Measurements from ENCODE around the gene RSPH3. TPM values are rescaled to one million over a fixed set of nuclear protein-coding genes. Genes with fewer than 3 reads are reported as not detected.

RSPH3 gene
- total RNA-seq, 2 experiments from 2014 or later: 0.59 to 1.1 TPM

DNA sequence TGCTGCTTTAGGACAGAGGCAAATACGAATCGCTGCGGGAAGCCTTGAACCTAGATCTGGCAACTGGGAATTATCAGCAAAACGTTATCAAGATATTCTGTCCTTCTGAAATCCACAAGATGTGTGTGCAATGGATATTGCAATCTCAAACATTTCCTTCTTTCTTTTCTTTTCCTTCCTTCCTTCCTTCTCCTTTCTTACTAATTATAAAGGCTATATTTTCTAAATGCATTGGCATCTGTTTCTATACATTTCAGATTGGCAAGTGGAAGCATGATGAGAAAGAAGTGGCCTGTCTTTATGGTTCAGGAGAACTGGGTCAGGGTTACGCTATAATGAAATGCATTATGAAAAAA lies 42.8 kb upstream of the RSPH3 start:
- H3K27ac Mint-ChIP-seq: peak overlapping the region; percentile 91
- no peaks in the 10 kb centered on the region for H3K9me3 Mint-ChIP-seq
- H3K27me3 Mint-ChIP-seq: no peaks in the 10 kb centered on the region
- peak overlapping the region; percentile 81 to 91 for H3K27ac ChIP-seq (ENCODE audit: low read depth in 1 of 2, low read length in 2 of 2)
- no peaks in the 10 kb centered on the region for H3K27me3 ChIP-seq (ENCODE audit: control insufficient read depth in 1 of 2, insufficient read depth in 2 of 2, low read length in 2 of 2)
- ChIA-PET POLR2A (interaction anchor here (0.8 to 7.3 kb wide), 15 partner anchors 10 to 398 kb away, joined by 3 to 146 read pairs (median 12); partner anchors contain the start of genes DYNLT1 and RSPH3), CTCF (interaction anchor here (0.6 to 4.6 kb wide), 17 partner anchors 10 to 394 kb away, joined by 3 to 72 read pairs (median 6); partner anchors contain the start of gene RSPH3)
- TF ChIP-seq, protein P1, sequence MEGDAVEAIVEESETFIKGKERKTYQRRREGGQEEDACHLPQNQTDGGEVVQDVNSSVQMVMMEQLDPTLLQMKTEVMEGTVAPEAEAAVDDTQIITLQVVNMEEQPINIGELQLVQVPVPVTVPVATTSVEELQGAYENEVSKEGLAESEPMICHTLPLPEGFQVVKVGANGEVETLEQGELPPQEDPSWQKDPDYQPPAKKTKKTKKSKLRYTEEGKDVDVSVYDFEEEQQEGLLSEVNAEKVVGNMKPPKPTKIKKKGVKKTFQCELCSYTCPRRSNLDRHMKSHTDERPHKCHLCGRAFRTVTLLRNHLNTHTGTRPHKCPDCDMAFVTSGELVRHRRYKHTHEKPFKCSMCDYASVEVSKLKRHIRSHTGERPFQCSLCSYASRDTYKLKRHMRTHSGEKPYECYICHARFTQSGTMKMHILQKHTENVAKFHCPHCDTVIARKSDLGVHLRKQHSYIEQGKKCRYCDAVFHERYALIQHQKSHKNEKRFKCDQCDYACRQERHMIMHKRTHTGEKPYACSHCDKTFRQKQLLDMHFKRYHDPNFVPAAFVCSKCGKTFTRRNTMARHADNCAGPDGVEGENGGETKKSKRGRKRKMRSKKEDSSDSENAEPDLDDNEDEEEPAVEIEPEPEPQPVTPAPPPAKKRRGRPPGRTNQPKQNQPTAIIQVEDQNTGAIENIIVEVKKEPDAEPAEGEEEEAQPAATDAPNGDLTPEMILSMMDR (IDR thresholded peaks at IDR 0.05): peak; percentile 74
- H3K4me3 ChIP-seq (ENCODE audit: low read length): peak overlapping the region; percentile 88
- H3K4me3 Mint-ChIP-seq: peak overlapping the region; percentile 97
- peaks cover 63% of the 10 kb centered on the region for H3K4me1 ChIP-seq (ENCODE audit: insufficient read depth, low read length)
- H3K36me3 ChIP-seq (ENCODE audit: insufficient read depth, low read length): peaks cover 63% of the 10 kb centered on the region
- no peaks in the 10 kb centered on the region for H3K9me3 ChIP-seq (ENCODE audit: control insufficient read depth in 1 of 2, insufficient read depth in 1 of 2, low read length in 2 of 2)
- DNase-seq: no peak
- intact Hi-C loops (cut with DNase I, micrococcal nuclease): loop anchor here in 1 of 2 experiments (1.0 to 5.0 kb wide), 4 partner anchors 36 to 91 kb away; no protein-coding TSS in a partner anchor
- H3K36me3 Mint-ChIP-seq (ENCODE audit: low read depth): peaks cover 71% of the 10 kb centered on the region
- no peak for ATAC-seq (ENCODE audit: poor library complexity)
- peaks cover 76% of the 10 kb centered on the region for H3K4me1 Mint-ChIP-seq (ENCODE audit: low read depth)

DNA sequence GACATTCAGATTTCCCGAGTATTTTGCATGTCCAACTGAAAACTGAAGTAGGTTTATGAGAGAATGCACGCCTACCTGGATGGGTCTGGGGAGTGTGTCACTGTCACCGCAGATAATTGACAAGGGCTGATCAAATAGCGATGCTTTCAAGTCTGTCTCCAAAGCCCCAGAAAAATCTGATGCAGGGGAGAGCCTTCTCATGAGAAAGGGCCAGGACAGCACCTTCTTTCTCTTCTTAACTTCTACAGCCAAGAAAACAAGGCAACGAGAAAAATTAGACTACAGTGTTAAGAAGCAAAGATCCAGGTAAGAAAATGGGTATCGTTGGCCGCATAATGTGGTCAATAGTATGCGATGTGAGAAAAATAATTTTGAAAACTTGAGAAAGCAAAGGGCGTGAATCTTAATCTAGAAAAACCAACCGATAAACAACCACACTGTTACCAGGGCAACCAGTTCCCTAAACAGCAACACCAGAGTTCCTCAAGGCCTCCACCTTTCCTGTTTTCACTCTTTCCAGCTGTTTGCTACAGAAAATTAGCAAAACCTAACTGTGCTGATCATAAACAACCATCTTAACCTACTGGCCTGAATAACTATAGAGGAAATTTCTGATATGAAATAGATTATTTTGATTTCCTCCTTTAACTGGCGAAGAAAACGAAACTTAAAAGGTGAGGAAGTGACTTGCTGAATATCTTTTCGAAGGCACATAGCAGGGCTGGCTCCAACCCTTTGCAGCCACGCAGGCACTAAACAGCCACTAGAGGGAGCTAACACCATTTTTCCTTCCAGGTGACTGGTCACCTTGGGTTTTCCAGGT lies 42.2 kb upstream of the RSPH3 start:
- H3K9me3 ChIP-seq (ENCODE audit: control insufficient read depth in 1 of 2, insufficient read depth in 1 of 2, low read length in 2 of 2): no peaks in the 10 kb centered on the region
- Mint-ChIP-seq H3K27ac (peak overlapping the region; percentile 91), H3K4me3 (peak overlapping the region; percentile 97), H3K4me1 (ENCODE audit: low read depth) (peaks cover 76% of the 10 kb centered on the region), H3K9me3 (no peaks in the 10 kb centered on the region), H3K27me3 (no peaks in the 10 kb centered on the region), H3K36me3 (ENCODE audit: low read depth) (peaks cover 77% of the 10 kb centered on the region)
- TF ChIP-seq, protein P1 (IDR thresholded peaks at IDR 0.05): peak; percentile 99
- peaks cover 61% of the 10 kb centered on the region for H3K4me1 ChIP-seq (ENCODE audit: insufficient read depth, low read length)
- POLR2A ChIA-PET: interaction anchor here (0.8 to 7.3 kb wide), 15 partner anchors 9 to 398 kb away, joined by 3 to 146 read pairs (median 12); partner anchors contain the start of genes DYNLT1 and RSPH3
- CTCF ChIA-PET: interaction anchor here (0.6 to 4.6 kb wide), 18 partner anchors 10 to 393 kb away, joined by 3 to 72 read pairs (median 6); partner anchors contain the start of gene RSPH3
- intact Hi-C loops (cut with DNase I, micrococcal nuclease): loop anchor here in 1 of 2 experiments (1.0 to 5.0 kb wide), 4 partner anchors 35 to 92 kb away; no protein-coding TSS in a partner anchor
- DNase-seq (peak; percentile 57 to 94 (median 68)), ATAC-seq (ENCODE audit: poor library complexity) (peak; percentile 54)
- H3K4me3 ChIP-seq (ENCODE audit: low read length): peak overlapping the region; percentile 88
- peak overlapping the region; percentile 81 to 91 for H3K27ac ChIP-seq (ENCODE audit: low read depth in 1 of 2, low read length in 2 of 2)
- peaks cover 69% of the 10 kb centered on the region for H3K36me3 ChIP-seq (ENCODE audit: insufficient read depth, low read length)
- no peaks in the 10 kb centered on the region for H3K27me3 ChIP-seq (ENCODE audit: control insufficient read depth in 1 of 2, insufficient read depth in 2 of 2, low read length in 2 of 2)

DNA sequence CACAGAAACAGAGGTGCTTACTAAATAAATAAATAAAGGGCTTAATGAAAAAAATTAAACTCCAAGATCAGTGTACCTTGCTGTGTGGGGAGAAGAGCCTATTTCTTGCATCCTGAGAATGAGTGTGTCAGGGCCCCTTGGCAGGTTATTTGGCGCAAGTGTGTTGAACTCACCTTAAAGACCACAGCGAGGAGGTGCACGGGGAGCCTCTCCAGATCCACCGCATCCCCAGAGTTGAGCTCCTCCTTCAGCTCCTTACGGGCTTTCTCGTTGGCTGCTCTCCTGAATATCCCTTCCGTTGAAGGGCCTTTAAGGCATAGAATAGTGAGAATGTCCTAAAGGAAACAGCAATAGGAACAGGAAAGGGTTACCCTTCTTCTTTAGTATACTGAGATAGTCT lies 41.2 kb upstream of the RSPH3 start:
- H3K36me3 Mint-ChIP-seq (ENCODE audit: low read depth): peaks cover 86% of the 10 kb centered on the region
- H3K4me1 Mint-ChIP-seq (ENCODE audit: low read depth): peaks cover 75% of the 10 kb centered on the region
- peak overlapping the region; percentile 91 for H3K27ac Mint-ChIP-seq
- Histone ChIP-seq H3K4me3 (ENCODE audit: low read length) (peak overlapping the region; percentile 88), H3K27ac (ENCODE audit: low read depth in 1 of 2, low read length in 2 of 2) (peak overlapping the region; percentile 81 to 91), H3K9me3 (ENCODE audit: control insufficient read depth in 1 of 2, insufficient read depth in 1 of 2, low read length in 2 of 2) (no peaks in the 10 kb centered on the region), H3K4me1 (ENCODE audit: insufficient read depth, low read length) (peaks cover 67% of the 10 kb centered on the region), H3K36me3 (ENCODE audit: insufficient read depth, low read length) (peaks cover 79% of the 10 kb centered on the region), H3K27me3 (ENCODE audit: control insufficient read depth in 1 of 2, insufficient read depth in 2 of 2, low read length in 2 of 2) (no peaks in the 10 kb centered on the region)
- no peaks in the 10 kb centered on the region for H3K9me3 Mint-ChIP-seq
- ATAC-seq (ENCODE audit: poor library complexity) (no peak), DNase-seq (no peak)
- CTCF ChIA-PET: interaction anchor here (0.6 to 4.6 kb wide), 6 partner anchors 23 to 172 kb away, joined by 3 to 72 read pairs (median 5); no protein-coding TSS in a partner anchor
- TF ChIP-seq, protein P1 (IDR thresholded peaks at IDR 0.05): no peak
- POLR2A ChIA-PET: interaction anchor here (0.6 to 7.3 kb wide), 10 partner anchors 8 to 231 kb away, joined by 3 to 146 read pairs (median 38); no protein-coding TSS in a partner anchor
- no peaks in the 10 kb centered on the region for H3K27me3 Mint-ChIP-seq
- H3K4me3 Mint-ChIP-seq: peak overlapping the region; percentile 97
- intact Hi-C loops (cut with DNase I, micrococcal nuclease): loop anchor here (2.0 to 5.0 kb wide), 2 partner anchors 32 to 34 kb away; no protein-coding TSS in a partner anchor
